ENCODE measurements around the gene UBR2.
"Not testable (repeated sequence)": the region's sequence is repeated elsewhere in the genome, so short reads cannot be mapped to it uniquely, and the experiment has no call there.

Gene UBR2

GRCh38 chr6:42564506-42564825, 637 bp downstream of the UBR2 start:
- H3K4me3 ChIP-seq = peak overlapping the region; percentile 73

GRCh38 chr6:42565823-42566613, 2.2 kb downstream of the UBR2 start:
- in situ Hi-C loops (cut with MboI; ENCODE audit: low sequenced_read_pairs) = no loop called here
- H3K36me3 ChIP-seq (replicated peaks) = no peaks in the 10 kb centered on the region; the same call in 1 of the 2 replicates
- H3K9me3 ChIP-seq = peaks cover 3% of the 10 kb centered on the region; the same call in 1 of the 2 replicates
- DNase-seq (ENCODE audit: low spot score in 2 of 2) = no peak
- H3K27me3 ChIP-seq (ENCODE audit: low read depth) = no peaks in the 10 kb centered on the region
- H3K4me3 ChIP-seq = peak overlapping the region; percentile 73
- H3K4me1 ChIP-seq = peaks cover 7% of the 10 kb centered on the region; the same call in 1 of the 2 replicates

More at GRCh38 chr6:42564506-42564825, 637 bp downstream of the UBR2 start:
- peak in 1 of 2 experiments; percentile 29 for DNase-seq (ENCODE audit: low spot score in 2 of 2)
- in situ Hi-C loops (cut with MboI; ENCODE audit: low sequenced_read_pairs) = no loop called here
- H3K36me3 ChIP-seq (replicated peaks) = no peaks in the 10 kb centered on the region; the same call in 1 of the 2 replicates
- H3K4me1 ChIP-seq = peaks cover 7% of the 10 kb centered on the region; the same call in 1 of the 2 replicates
- H3K27me3 ChIP-seq (ENCODE audit: low read depth) = no peaks in the 10 kb centered on the region
- H3K9me3 ChIP-seq = peaks cover 3% of the 10 kb centered on the region; the same call in 1 of the 2 replicates

GRCh38 chr6:42566614-42567208, 2.9 kb downstream of the UBR2 start:
- Histone ChIP-seq H3K4me1 (peaks cover 7% of the 10 kb centered on the region), H3K9me3 (peaks cover 3% of the 10 kb centered on the region; the same call in 1 of the 2 replicates), H3K4me3 (no peak overlapping the region), H3K27me3 (ENCODE audit: low read depth) (no peaks in the 10 kb centered on the region), H3K36me3 (replicated peaks) (no peaks in the 10 kb centered on the region; the same call in 1 of the 2 replicates)
- DNase-seq (ENCODE audit: low spot score in 2 of 2) = no peak
- in situ Hi-C loops (cut with MboI; ENCODE audit: low sequenced_read_pairs) = no loop called here

GRCh38 chr6:42567237-42567636, 3.4 kb downstream of the UBR2 start:
- H3K4me3 ChIP-seq; in situ Hi-C loops (cut with MboI; ENCODE audit: low sequenced_read_pairs); H3K36me3 ChIP-seq (replicated peaks); DNase-seq (ENCODE audit: low spot score in 2 of 2); H3K9me3 ChIP-seq; H3K27me3 ChIP-seq (ENCODE audit: low read depth): not testable (repeated sequence)
- peaks cover 13% of the 10 kb centered on the region for H3K4me1 ChIP-seq

- Histone ChIP-seq H3K27me3 (ENCODE audit: low read depth) (no peaks in the 10 kb centered on the region), H3K4me1 (peaks cover 10% of the 10 kb centered on the region), H3K9me3 (peaks cover 3% of the 10 kb centered on the region; the same call in 1 of the 2 replicates), H3K4me3 (no peak overlapping the region), H3K36me3 (replicated peaks) (no peaks in the 10 kb centered on the region; the same call in none of the 2 replicates)
- no peak for DNase-seq (ENCODE audit: low spot score in 2 of 2)
- in situ Hi-C loops (cut with MboI; ENCODE audit: low sequenced_read_pairs) = no loop called here
Measured at GRCh38 chr6:42569102-42570028, 5.5 kb downstream of the UBR2 start.

- in situ Hi-C loops (cut with MboI; ENCODE audit: low sequenced_read_pairs) = no loop called here
- H3K27me3 ChIP-seq (ENCODE audit: low read depth) = no peaks in the 10 kb centered on the region
- no peak overlapping the region for H3K4me3 ChIP-seq
- 0 out of 2 replicates have a peak, but pooled peaks cover 3% of the 10 kb centered on the region for H3K9me3 ChIP-seq
- H3K4me1 ChIP-seq = peaks cover 6% of the 10 kb centered on the region
- DNase-seq (ENCODE audit: low spot score in 2 of 2) = peak in 1 of 2 experiments; percentile 57
- no peaks in the 10 kb centered on the region; the same call in 1 of the 2 replicates for H3K36me3 ChIP-seq (replicated peaks)
Measured at GRCh38 chr6:42571611-42572342, 7.9 kb downstream of the UBR2 start.

- Histone ChIP-seq H3K4me3 (no peak overlapping the region), H3K9me3 (0 out of 2 replicates have a peak, but pooled peaks cover 3% of the 10 kb centered on the region), H3K27me3 (ENCODE audit: low read depth) (no peaks in the 10 kb centered on the region), H3K4me1 (peaks cover 6% of the 10 kb centered on the region), H3K36me3 (replicated peaks) (no peaks in the 10 kb centered on the region; the same call in 1 of the 2 replicates)
- DNase-seq (ENCODE audit: low spot score in 2 of 2) = no peak
- in situ Hi-C loops (cut with MboI; ENCODE audit: low sequenced_read_pairs) = no loop called here
Measured at GRCh38 chr6:42572523-42572922, 8.7 kb downstream of the UBR2 start.

- DNase-seq (ENCODE audit: low spot score in 2 of 2); H3K36me3 ChIP-seq (replicated peaks); H3K9me3 ChIP-seq; H3K4me1 ChIP-seq; H3K4me3 ChIP-seq; H3K27me3 ChIP-seq (ENCODE audit: low read depth); in situ Hi-C loops (cut with MboI; ENCODE audit: low sequenced_read_pairs): not testable (repeated sequence)
Measured at GRCh38 chr6:42576538-42576937, 12.7 kb downstream of the UBR2 start.

- in situ Hi-C loops (cut with MboI; ENCODE audit: low sequenced_read_pairs) = no loop called here
- Histone ChIP-seq H3K4me1 (no peaks in the 10 kb centered on the region), H3K9me3 (no peaks in the 10 kb centered on the region), H3K4me3 (no peak overlapping the region), H3K27me3 (ENCODE audit: low read depth) (no peaks in the 10 kb centered on the region), H3K36me3 (replicated peaks) (no peaks in the 10 kb centered on the region)
- DNase-seq (ENCODE audit: low spot score in 2 of 2) = no peak
Measured at GRCh38 chr6:42598300-42598699, 34.5 kb downstream of the UBR2 start.

GRCh38 chr6:42599558-42599957, 35.7 kb downstream of the UBR2 start:
- H3K4me1 ChIP-seq = no peaks in the 10 kb centered on the region
- no peaks in the 10 kb centered on the region for H3K27me3 ChIP-seq (ENCODE audit: low read depth)
- no peaks in the 10 kb centered on the region for H3K9me3 ChIP-seq
- in situ Hi-C loops (cut with MboI; ENCODE audit: low sequenced_read_pairs) = no loop called here
- H3K36me3 ChIP-seq (replicated peaks) = no peaks in the 10 kb centered on the region
- DNase-seq (ENCODE audit: low spot score in 2 of 2) = no peak
- no peak overlapping the region for H3K4me3 ChIP-seq

GRCh38 chr6:42604150-42604549, 40.3 kb downstream of the UBR2 start:
- no peak overlapping the region for H3K4me3 ChIP-seq
- H3K27me3 ChIP-seq (ENCODE audit: low read depth) = no peaks in the 10 kb centered on the region
- DNase-seq (ENCODE audit: low spot score in 2 of 2) = no peak
- H3K4me1 ChIP-seq = no peaks in the 10 kb centered on the region
- in situ Hi-C loops (cut with MboI; ENCODE audit: low sequenced_read_pairs) = no loop called here
- no peaks in the 10 kb centered on the region for H3K9me3 ChIP-seq
- H3K36me3 ChIP-seq (replicated peaks) = peaks cover 3% of the 10 kb centered on the region; the same call in 1 of the 2 replicates

GRCh38 chr6:42604699-42605098, 40.9 kb downstream of the UBR2 start:
- H3K4me1 ChIP-seq; H3K36me3 ChIP-seq (replicated peaks); DNase-seq (ENCODE audit: low spot score in 2 of 2); in situ Hi-C loops (cut with MboI; ENCODE audit: low sequenced_read_pairs); H3K9me3 ChIP-seq; H3K27me3 ChIP-seq (ENCODE audit: low read depth); H3K4me3 ChIP-seq: not testable (repeated sequence)

- in situ Hi-C loops (cut with MboI; ENCODE audit: low sequenced_read_pairs) = no loop called here
- H3K27me3 ChIP-seq (ENCODE audit: low read depth) = no peaks in the 10 kb centered on the region
- H3K4me3 ChIP-seq = no peak overlapping the region
- no peaks in the 10 kb centered on the region for H3K4me1 ChIP-seq
- no peak for DNase-seq (ENCODE audit: low spot score in 2 of 2)
- H3K36me3 ChIP-seq (replicated peaks) = peaks cover 3% of the 10 kb centered on the region
- H3K9me3 ChIP-seq = no peaks in the 10 kb centered on the region
Measured at GRCh38 chr6:42610416-42610815, 46.6 kb downstream of the UBR2 start.

All from HAP-1 (cell line).